Astrocyte of the spinal cord (primary cell): ENCODE measurements around the gene PTGS1.

Experiments
- DNase-seq: peaks from one replicate; pipeline ENCODE4 v3.0.0; 2011; ENCODE audit warnings: low read depth, low spot score
- H3K4me3 ChIP-seq: 2 replicates; pipeline ENCODE4 v1.5.1; 2011; ENCODE audit warnings: low read depth, mild to moderate bottlenecking, low read length, moderate library complexity
- in situ Hi-C: cut with HindIII; loops from 2 replicates; pipeline ENCODE4 v1.10.0; 2017; ENCODE audit warnings: low sequenced_read_pairs
- TF ChIP-seq, protein P1 (sequence below): IDR thresholded peaks from 2 replicates; pipeline ENCODE4 v1.5.1; 2012; ENCODE audit warnings: low read depth, mild to moderate bottlenecking, low read length, inconsistent platforms

Gene PTGS1

DNA sequence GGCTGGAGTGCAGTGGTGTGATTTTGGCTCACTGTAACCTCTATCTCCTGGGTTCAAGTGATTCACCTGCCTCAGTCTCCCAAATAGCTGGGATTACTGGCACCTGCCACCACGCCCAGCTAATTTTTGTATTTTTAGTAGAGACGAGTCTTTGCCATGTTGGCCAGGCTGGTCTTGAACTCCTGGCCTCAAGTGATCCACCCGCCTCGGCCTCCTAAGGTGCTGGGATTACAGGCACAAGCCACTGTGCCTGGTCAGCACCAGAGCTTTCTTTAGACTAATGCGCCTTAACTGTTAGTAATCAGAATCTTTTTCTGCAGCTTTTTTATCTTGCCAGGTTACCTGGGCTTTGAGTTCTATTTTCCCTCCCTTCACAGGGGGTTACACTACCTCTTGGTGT is 18.4 kb downstream of the PTGS1 start:
- in situ Hi-C loops: no loop called here
- TF ChIP-seq, protein P1, sequence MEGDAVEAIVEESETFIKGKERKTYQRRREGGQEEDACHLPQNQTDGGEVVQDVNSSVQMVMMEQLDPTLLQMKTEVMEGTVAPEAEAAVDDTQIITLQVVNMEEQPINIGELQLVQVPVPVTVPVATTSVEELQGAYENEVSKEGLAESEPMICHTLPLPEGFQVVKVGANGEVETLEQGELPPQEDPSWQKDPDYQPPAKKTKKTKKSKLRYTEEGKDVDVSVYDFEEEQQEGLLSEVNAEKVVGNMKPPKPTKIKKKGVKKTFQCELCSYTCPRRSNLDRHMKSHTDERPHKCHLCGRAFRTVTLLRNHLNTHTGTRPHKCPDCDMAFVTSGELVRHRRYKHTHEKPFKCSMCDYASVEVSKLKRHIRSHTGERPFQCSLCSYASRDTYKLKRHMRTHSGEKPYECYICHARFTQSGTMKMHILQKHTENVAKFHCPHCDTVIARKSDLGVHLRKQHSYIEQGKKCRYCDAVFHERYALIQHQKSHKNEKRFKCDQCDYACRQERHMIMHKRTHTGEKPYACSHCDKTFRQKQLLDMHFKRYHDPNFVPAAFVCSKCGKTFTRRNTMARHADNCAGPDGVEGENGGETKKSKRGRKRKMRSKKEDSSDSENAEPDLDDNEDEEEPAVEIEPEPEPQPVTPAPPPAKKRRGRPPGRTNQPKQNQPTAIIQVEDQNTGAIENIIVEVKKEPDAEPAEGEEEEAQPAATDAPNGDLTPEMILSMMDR: no peak
- no peak overlapping the region for H3K4me3 ChIP-seq
- no peak for DNase-seq

DNA sequence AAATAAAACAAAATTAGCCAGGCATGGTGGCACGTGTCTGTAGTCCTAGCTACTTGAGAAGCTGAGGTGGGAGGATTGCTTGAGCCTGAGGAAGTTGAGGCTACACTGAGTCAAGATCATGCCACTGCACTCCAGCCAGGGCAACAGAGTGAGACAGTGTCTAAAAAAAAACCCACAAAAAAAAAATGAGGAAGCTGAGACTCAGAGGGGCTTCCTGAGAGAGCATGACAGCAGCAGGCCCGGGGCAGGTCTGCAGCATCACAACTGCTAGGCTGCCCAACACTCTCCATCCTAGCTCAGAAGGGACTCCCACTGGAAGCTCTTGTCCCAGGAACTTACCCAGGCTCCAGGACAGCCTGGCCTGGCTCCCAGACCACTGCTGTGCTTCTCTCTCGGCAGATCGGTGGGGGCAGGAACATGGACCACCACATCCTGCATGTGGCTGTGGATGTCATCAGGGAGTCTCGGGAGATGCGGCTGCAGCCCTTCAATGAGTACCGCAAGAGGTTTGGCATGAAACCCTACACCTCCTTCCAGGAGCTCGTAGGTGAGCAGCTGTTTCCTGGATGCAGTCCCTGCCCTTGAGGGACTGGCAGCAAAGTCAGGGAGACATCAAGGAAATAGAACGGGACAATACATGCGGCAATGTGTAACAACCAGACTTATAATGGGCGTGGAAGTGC is 19.1 kb downstream of the PTGS1 start:
- TF ChIP-seq, protein P1: no peak
- peak; percentile 15 for DNase-seq
- in situ Hi-C loops: no loop called here
- no peak overlapping the region for H3K4me3 ChIP-seq

DNA sequence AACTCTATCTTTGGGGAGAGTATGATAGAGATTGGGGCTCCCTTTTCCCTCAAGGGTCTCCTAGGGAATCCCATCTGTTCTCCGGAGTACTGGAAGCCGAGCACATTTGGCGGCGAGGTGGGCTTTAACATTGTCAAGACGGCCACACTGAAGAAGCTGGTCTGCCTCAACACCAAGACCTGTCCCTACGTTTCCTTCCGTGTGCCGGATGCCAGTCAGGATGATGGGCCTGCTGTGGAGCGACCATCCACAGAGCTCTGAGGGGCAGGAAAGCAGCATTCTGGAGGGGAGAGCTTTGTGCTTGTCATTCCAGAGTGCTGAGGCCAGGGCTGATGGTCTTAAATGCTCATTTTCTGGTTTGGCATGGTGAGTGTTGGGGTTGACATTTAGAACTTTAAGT is 21.5 kb downstream of the PTGS1 start:
- TF ChIP-seq, protein P1: no peak
- in situ Hi-C loops: no loop called here
- DNase-seq: no peak
- H3K4me3 ChIP-seq: no peak overlapping the region

DNA sequence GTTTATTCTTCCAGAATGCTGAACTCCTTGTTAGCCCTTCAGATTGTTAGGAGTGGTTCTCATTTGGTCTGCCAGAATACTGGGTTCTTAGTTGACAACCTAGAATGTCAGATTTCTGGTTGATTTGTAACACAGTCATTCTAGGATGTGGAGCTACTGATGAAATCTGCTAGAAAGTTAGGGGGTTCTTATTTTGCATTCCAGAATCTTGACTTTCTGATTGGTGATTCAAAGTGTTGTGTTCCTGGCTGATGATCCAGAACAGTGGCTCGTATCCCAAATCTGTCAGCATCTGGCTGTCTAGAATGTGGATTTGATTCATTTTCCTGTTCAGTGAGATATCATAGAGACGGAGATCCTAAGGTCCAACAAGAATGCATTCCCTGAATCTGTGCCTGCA is 21.9 kb downstream of the PTGS1 start:
- in situ Hi-C loops: no loop called here
- no peak for DNase-seq
- TF ChIP-seq, protein P1: no peak
- H3K4me3 ChIP-seq: no peak overlapping the region

DNA sequence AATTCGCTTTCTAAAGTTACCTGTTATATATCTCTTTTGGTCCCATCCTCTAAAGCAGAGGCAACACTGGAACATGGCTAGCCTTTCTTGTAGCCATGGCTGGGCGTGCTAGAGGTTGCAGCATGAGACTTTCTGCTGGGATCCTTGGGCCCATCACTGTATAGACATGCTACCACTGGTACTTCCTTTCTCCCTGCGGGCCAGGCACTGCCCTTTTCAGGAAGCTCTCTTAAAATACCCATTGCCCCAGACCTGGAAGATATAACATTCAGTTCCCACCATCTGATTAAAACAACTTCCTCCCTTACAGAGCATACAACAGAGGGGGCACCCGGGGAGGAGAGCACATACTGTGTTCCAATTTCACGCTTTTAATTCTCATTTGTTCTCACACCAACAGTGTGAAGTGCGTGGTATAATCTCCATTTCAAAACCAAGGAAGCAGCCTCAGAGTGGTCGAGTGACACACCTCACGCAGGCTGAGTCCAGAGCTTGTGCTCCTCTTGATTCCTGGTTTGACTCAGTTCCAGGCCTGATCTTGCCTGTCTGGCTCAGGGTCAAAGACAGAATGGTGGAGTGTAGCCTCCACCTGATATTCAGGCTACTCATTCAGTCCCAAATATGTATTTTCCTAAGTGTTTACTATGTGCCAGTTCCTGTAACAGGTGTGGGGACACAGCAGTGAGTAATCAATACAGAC is 22.6 kb downstream of the PTGS1 start:
- TF ChIP-seq, protein P1: no peak
- in situ Hi-C loops: no loop called here
- H3K4me3 ChIP-seq: no peak overlapping the region
- DNase-seq: no peak

DNA sequence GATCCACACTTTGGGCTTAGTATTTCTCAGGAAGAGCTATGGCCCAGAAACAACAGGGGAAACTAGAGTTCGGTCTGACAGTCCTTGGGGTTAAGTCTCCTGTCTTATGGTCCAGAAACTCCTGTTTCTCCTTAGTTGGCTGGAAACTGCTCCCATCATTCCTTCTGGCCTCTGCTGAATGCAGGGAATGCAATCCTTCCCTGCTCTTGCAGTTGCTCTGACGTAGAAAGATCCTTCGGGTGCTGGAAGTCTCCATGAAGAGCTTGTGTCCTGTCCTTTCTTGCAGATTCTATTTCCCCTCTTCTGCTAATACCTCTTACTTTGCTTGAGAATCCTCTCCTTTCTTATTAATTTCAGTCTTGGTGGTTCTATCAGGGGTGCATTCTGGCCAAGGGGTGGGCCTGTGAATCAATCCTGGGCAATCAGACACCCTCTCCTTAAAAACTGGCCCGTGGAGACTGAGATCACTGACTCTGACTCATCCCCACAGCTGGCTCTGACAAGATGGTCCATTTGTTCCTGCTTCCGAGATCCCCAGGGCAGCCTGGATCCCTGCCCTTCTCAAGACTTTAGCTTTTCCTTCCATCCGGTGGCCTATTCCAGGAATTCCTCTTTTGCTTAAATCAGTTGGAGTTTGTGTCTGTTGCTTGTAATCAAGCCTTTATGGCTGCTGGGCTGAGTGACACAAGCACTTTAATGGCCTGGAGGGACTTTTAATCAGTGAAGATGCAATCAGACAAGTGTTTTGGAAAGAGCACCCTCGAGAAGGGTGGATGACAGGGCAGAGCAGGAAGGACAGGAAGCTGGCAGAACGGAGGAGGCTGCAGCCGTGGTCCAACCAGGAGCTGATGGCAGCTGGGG is 23.7 kb downstream of the PTGS1 start:
- TF ChIP-seq, protein P1: no peak
- peak; percentile 52 for DNase-seq
- in situ Hi-C loops: no loop called here
- H3K4me3 ChIP-seq: no peak overlapping the region
